Measurements from ENCODE around the gene GASK1A. TPM values are rescaled to one million over a fixed set of nuclear protein-coding genes. Genes with fewer than 3 reads are reported as not detected.

GASK1A gene
- total and polyA plus RNA-seq, 10 of the 15 experiments (the other 5 are each of a cell fraction or from before 2014, with no cell fraction given), result 0.18 TPM; not detected in 9

GRCh38 chr3:43095370-43095769 is 116.3 kb downstream of the GASK1A start:
- no peak overlapping the region for H3K4me2 ChIP-seq (ENCODE audit: control insufficient read depth, insufficient read depth)
- 11% methylated on average over 5 of the region's 5 CpGs for WGBS (ENCODE audit: insufficient coverage, insufficient replicate concordance, low lambda C conversion rate, missing lambda C conversion rate)
- POLR2A ChIA-PET, result no interaction called here
- H4K20me1 ChIP-seq (ENCODE audit: control insufficient read depth, insufficient read depth), result no peaks in the 10 kb centered on the region
- H3K4me1 ChIP-seq (ENCODE audit: control insufficient read depth, insufficient read depth, low read length), result no peaks in the 10 kb centered on the region
- H3K27ac ChIP-seq (ENCODE audit: control insufficient read depth, insufficient read depth), result no peak overlapping the region
- intact Hi-C loops (cut with micrococcal nuclease; ENCODE audit: unreplicated experiment), result no loop called here
- in situ Hi-C loops (cut with MboI), result no loop called here
- DNase-seq (ENCODE audit: low read depth, low spot score) (no peak), ATAC-seq (no peak), FAIRE-seq (no peak)
- H3K9me3 ChIP-seq (replicated peaks; ENCODE audit: control insufficient read depth, insufficient read depth, low read length), result no peaks in the 10 kb centered on the region
- SMC1A ChIA-PET (ENCODE audit: uncharacterized antibody, unreplicated experiment), result no interaction called here
- BruUV-seq (replicated peaks), result no TSS peak
- RAD21 ChIA-PET (ENCODE audit: unreplicated experiment), result no interaction called here
- CTCF ChIA-PET, result no interaction called here
- no peak overlapping the region for H3K9ac ChIP-seq (ENCODE audit: control insufficient read depth, insufficient read depth, low read length)
- no peak for TF ChIP-seq BCL11A (IDR thresholded peaks at IDR 0.05; ENCODE audit: low read depth, low read length)
- no peak for TF ChIP-seq ATF3 (IDR thresholded peaks at IDR 0.05; ENCODE audit: borderline replicate concordance, extremely low read depth, low read depth, low read length)
- no peak for TF ChIP-seq RUNX3 (IDR thresholded peaks at IDR 0.05; ENCODE audit: low read length)
- TF ChIP-seq NR2C1 (IDR thresholded peaks at IDR 0.05), result no peak
- no peak for TF ChIP-seq ZZZ3 (IDR thresholded peaks at IDR 0.05; ENCODE audit: control insufficient read depth, insufficient read length, low read depth)
- TF ChIP-seq MEF2B (IDR thresholded peaks at IDR 0.05; ENCODE audit: partially characterized antibody, poor library complexity, severe bottlenecking), result no peak
- no peak for TF ChIP-seq IRF4 (IDR thresholded peaks at IDR 0.05; ENCODE audit: low read depth, low read length)
- TF ChIP-seq SIX5 (IDR thresholded peaks at IDR 0.05; ENCODE audit: low read depth, low read length, severe bottlenecking), result no peak
- TF ChIP-seq TCF3 (IDR thresholded peaks at IDR 0.05; ENCODE audit: borderline replicate concordance, insufficient read depth, low read depth, low read length), result no peak
- TF ChIP-seq CEBPB (IDR thresholded peaks at IDR 0.05; ENCODE audit: borderline replicate concordance in 1 of 2, low read depth in 2 of 2, low read length in 2 of 2), result no peak
- no peak for TF ChIP-seq BRCA1 (IDR thresholded peaks at IDR 0.05; ENCODE audit: low read depth, low read length)
- TF ChIP-seq ELK1 (IDR thresholded peaks at IDR 0.05; ENCODE audit: low read depth, low read length), result no peak
- TF ChIP-seq RFX5 (IDR thresholded peaks at IDR 0.05; ENCODE audit: low read depth, low read length), result no peak
- TF ChIP-seq MEF2A (IDR thresholded peaks at IDR 0.05; ENCODE audit: insufficient read depth, low read depth, low read length), result no peak
- TF ChIP-seq PBX3 (IDR thresholded peaks at IDR 0.05; ENCODE audit: insufficient replicate concordance, low read depth, low read length), result no peak
- no peak for TF ChIP-seq NFYB (IDR thresholded peaks at IDR 0.05; ENCODE audit: insufficient read depth, low read depth, low read length)
- H2AFZ ChIP-seq (ENCODE audit: control insufficient read depth, low read depth, low read length), result no peak overlapping the region
- H3K27me3 ChIP-seq (replicated peaks in 1 of 2; ENCODE audit: control insufficient read depth in 2 of 2, insufficient read depth in 2 of 2, low read length in 1 of 2), result peaks cover 0 to 3% of the 10 kb centered on the region in 2 experiments; a peak in 2 of 4 replicates
- no peak overlapping the region for H3K4me3 ChIP-seq
- H3K79me2 ChIP-seq (ENCODE audit: control insufficient read depth, insufficient read depth, low read length), result no peaks in the 10 kb centered on the region
- H3K36me3 ChIP-seq (ENCODE audit: control insufficient read depth in 2 of 2, insufficient read depth in 2 of 2, low read length in 1 of 2), result no peaks in the 10 kb centered on the region

All from GM12878 (cell line).